Progenitor cell of endocrine pancreas (in vitro differentiated cells): ENCODE data around the gene ABCA5. TPM values are rescaled to one million over a fixed set of nuclear protein-coding genes. Genes with fewer than 3 reads are reported as not detected.
A peak's percentile ranks its signal among the peaks of the same experiment; 100 is the strongest.

Experiments used
- DNase-seq: peaks from one replicate; pipeline ENCODE4 v3.0.0; 2021; ENCODE audit warnings: low spot score; ENCODE audit not compliant: unreplicated experiment
- H3K27ac Mint-ChIP-seq: 2 replicates; pipeline ENCODE4 v1.8.0; 2021; ENCODE audit warnings: mild to moderate bottlenecking, moderate library complexity, mixed read lengths
- H3K27me3 Mint-ChIP-seq: 2 replicates; pipeline ENCODE4 v1.8.0; 2021; ENCODE audit warnings: mixed read lengths
- H3K36me3 Mint-ChIP-seq: 2 replicates; pipeline ENCODE4 v1.8.0; 2022; ENCODE audit warnings: mixed read lengths; ENCODE audit not compliant: insufficient read depth
- H3K4me1 Mint-ChIP-seq: 2 replicates; pipeline ENCODE4 v1.8.0; 2021; ENCODE audit warnings: low read depth, mixed read lengths
- H3K4me3 Mint-ChIP-seq: 2 replicates; pipeline ENCODE4 v1.8.0; 2021; ENCODE audit warnings: low read depth, mild to moderate bottlenecking, moderate library complexity, mixed read lengths
- H3K9me3 Mint-ChIP-seq: 2 replicates; pipeline ENCODE4 v1.8.0; 2021; ENCODE audit warnings: low read depth, mixed read lengths
- total RNA-seq: library from RNA; stranded (reverse); gene quantifications from 2 replicates; pipeline ENCODE4 v1.2.1, GENCODE V29; 2021
- TF ChIP-seq, protein P1 (sequence below): fragments of 200-600 bp; sonication (generic); IDR thresholded peaks from one replicate; pipeline ENCODE4 v1.5.0; 2021; ENCODE audit warnings: antibody characterized with exemption, mild to moderate bottlenecking; ENCODE audit not compliant: unreplicated experiment

The ABCA5 gene
- total RNA-seq, 1 donor from 2014 or later = 10.9 TPM

DNA sequence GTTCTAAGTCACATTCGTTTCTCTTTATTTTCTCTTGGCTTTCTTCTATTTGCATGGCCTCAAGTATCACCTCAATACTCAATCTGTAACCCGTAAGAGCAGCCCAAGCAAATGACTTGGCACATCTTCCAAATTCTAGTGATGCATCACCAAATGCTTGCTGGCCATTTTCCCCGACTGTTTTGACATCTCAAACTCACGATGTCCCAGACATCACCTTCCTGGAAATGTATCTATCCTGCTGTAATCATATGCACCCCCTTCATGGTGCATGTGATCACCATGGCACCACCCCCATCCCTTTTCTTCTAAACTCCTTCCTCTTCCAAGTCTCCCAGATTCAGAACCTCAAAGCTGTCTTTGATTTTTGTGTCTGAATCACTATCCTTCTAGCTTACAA, 24.0 kb upstream of the ABCA5 start:
- H3K27me3 Mint-ChIP-seq = no peaks in the 10 kb centered on the region
- no peak overlapping the region for H3K27ac Mint-ChIP-seq
- H3K4me1 Mint-ChIP-seq = peaks cover 2% of the 10 kb centered on the region
- no peak for DNase-seq
- H3K36me3 Mint-ChIP-seq = no peaks in the 10 kb centered on the region
- no peak overlapping the region for H3K4me3 Mint-ChIP-seq
- TF ChIP-seq, protein P1, sequence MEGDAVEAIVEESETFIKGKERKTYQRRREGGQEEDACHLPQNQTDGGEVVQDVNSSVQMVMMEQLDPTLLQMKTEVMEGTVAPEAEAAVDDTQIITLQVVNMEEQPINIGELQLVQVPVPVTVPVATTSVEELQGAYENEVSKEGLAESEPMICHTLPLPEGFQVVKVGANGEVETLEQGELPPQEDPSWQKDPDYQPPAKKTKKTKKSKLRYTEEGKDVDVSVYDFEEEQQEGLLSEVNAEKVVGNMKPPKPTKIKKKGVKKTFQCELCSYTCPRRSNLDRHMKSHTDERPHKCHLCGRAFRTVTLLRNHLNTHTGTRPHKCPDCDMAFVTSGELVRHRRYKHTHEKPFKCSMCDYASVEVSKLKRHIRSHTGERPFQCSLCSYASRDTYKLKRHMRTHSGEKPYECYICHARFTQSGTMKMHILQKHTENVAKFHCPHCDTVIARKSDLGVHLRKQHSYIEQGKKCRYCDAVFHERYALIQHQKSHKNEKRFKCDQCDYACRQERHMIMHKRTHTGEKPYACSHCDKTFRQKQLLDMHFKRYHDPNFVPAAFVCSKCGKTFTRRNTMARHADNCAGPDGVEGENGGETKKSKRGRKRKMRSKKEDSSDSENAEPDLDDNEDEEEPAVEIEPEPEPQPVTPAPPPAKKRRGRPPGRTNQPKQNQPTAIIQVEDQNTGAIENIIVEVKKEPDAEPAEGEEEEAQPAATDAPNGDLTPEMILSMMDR = no peak
- no peaks in the 10 kb centered on the region for H3K9me3 Mint-ChIP-seq

DNA sequence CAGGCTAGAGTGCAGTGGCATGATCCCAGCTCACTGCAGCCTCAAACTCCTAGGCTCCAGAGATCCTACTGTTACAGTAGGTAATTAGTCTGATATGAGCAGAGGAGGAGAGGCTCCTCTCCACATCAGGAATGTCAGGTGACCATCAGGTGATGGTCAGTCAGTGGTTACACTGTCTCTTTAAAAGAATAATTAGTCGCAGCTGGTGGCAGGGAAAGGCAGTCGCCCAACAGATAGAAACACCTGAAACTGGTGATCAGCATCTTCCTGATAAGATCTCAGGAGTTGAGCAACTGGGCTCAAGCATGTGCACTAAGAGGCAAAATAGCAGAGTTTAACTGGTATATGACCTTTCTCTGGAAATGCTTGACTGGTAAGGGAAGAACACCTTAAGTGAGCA, 21.5 kb upstream of the ABCA5 start:
- Mint-ChIP-seq H3K4me1 (peaks cover 2% of the 10 kb centered on the region), H3K27me3 (no peaks in the 10 kb centered on the region), H3K36me3 (no peaks in the 10 kb centered on the region), H3K4me3 (no peak overlapping the region), H3K27ac (peak overlapping the region; percentile 17), H3K9me3 (no peaks in the 10 kb centered on the region)
- no peak for DNase-seq
- TF ChIP-seq, protein P1 = no peak

DNA sequence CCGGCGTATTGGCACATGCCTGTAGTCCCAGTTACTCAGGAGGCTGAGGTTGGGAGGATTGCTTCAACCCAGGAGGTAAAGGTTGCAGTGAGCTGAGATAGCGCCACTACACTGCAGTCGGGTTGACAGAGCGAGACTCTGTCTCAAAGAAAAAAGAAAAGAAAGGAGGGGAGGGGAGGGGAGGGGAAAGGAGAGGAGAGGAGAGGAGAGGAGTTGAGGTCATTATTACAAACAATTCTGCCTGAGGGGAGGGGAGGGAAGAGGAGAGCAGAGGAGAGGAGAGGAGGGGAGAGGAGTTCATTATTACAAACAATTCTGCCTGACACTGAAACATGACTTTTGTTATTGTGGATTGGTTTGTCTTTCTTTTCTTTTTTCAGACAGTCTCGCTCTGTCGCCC, 19.8 kb upstream of the ABCA5 start:
- H3K27ac Mint-ChIP-seq = no peak overlapping the region
- no peaks in the 10 kb centered on the region for H3K36me3 Mint-ChIP-seq
- TF ChIP-seq, protein P1 = no peak
- no peaks in the 10 kb centered on the region for H3K27me3 Mint-ChIP-seq
- no peak for DNase-seq
- no peak overlapping the region for H3K4me3 Mint-ChIP-seq
- H3K4me1 Mint-ChIP-seq = peaks cover 2% of the 10 kb centered on the region
- H3K9me3 Mint-ChIP-seq = no peaks in the 10 kb centered on the region

DNA sequence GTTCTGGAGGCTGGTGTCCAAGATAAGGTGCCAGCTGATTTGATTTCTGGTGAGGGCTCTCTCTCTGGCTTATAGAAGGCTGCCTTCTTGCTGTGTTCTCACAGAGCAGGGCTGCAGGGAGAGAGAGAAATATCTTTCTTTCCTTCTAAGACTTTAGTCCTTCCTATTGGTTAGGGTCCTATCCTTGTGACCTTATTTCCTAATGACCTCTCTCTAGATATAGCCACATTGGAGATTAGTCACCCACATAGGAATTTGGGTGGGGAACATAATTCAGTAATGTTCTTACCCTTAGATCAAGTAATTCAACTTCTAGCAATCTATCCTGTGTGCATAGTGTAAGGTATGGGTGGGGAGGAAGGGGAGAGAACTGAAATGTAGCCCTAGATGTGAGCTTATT, 18.0 kb upstream of the ABCA5 start:
- DNase-seq = no peak
- H3K27ac Mint-ChIP-seq = no peak overlapping the region
- H3K4me1 Mint-ChIP-seq = peaks cover 2% of the 10 kb centered on the region
- no peaks in the 10 kb centered on the region for H3K27me3 Mint-ChIP-seq
- no peaks in the 10 kb centered on the region for H3K9me3 Mint-ChIP-seq
- H3K4me3 Mint-ChIP-seq = no peak overlapping the region
- TF ChIP-seq, protein P1 = no peak
- H3K36me3 Mint-ChIP-seq = no peaks in the 10 kb centered on the region

DNA sequence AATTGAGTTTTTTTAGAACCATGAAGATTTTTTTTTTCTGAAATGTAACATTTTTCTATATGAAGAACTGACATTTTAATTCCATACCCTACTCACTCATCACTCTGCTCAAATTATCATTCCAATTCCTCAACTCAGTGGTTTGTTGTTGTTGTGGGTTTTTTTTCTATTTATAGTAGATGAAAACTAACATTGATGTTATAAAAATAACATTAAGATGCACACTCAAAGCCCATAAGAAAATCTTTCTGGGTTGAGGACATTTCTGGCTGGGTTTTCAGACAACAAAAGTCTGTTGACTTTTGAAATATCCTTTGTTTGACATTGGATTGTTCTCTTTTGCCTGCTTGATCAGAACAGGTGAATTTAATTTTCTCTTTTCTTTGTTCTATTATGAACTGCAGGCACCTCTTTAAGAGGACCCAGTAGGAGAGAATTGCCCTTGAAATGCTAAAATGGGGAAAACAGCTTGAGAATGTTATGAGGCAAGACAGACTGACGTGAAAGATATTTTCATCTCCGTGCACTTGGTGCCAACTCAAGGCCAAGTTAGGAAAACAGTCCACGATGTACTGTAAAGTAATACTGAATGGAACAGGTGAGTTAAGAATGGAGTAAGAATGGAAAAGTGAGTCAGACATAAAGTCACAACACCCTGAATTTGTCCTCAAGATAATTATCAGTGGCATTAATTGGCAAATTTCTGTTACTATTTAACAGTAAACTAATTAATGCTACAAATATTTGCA, 16.1 kb upstream of the ABCA5 start:
- H3K27ac Mint-ChIP-seq = no peak overlapping the region
- H3K9me3 Mint-ChIP-seq = no peaks in the 10 kb centered on the region
- H3K36me3 Mint-ChIP-seq = no peaks in the 10 kb centered on the region
- no peaks in the 10 kb centered on the region for H3K4me1 Mint-ChIP-seq
- H3K27me3 Mint-ChIP-seq = no peaks in the 10 kb centered on the region
- DNase-seq = no peak
- TF ChIP-seq, protein P1 = no peak
- no peak overlapping the region for H3K4me3 Mint-ChIP-seq
